NCI-H1105 treated with DMSO at 0.1 percent for 48 hours (cell line): ENCODE data around the gene SMURF2.
"Not testable (repeated sequence)": the region's sequence is repeated elsewhere in the genome, so short reads cannot be mapped to it uniquely, and the experiment has no call there.

Experiments used
- DNase-seq: peaks from one replicate; lab custom pipeline; 2025; lab: John Stamatoyannopoulos, UW

SMURF2 gene

GRCh38 chr17:64630309-64631223, 31.5 kb downstream of the SMURF2 start:
- no peak for DNase-seq

GRCh38 chr17:64628641-64629040, 33.5 kb downstream of the SMURF2 start:
- no peak for DNase-seq

- DNase-seq, result no peak
Measured at GRCh38 chr17:64627797-64628196, 34.3 kb downstream of the SMURF2 start.

GRCh38 chr17:64626827-64627226, 35.3 kb downstream of the SMURF2 start:
- no peak for DNase-seq

GRCh38 chr17:64625541-64625940, 36.6 kb downstream of the SMURF2 start:
- no peak for DNase-seq

- DNase-seq, result no peak
Measured at GRCh38 chr17:64622931-64623654, 39.0 kb downstream of the SMURF2 start.

GRCh38 chr17:64621772-64622171, 40.3 kb downstream of the SMURF2 start:
- no peak for DNase-seq

- DNase-seq, result no peak
Measured at GRCh38 chr17:64618848-64619247, 43.3 kb downstream of the SMURF2 start.

GRCh38 chr17:64617125-64617780, 44.9 kb downstream of the SMURF2 start:
- no peak for DNase-seq

- DNase-seq, result no peak
Measured at GRCh38 chr17:64615028-64615677, 47.0 kb downstream of the SMURF2 start.

- no peak for DNase-seq
Measured at GRCh38 chr17:64614266-64615027, 47.7 kb downstream of the SMURF2 start.

GRCh38 chr17:64611369-64611768, 50.7 kb downstream of the SMURF2 start:
- no peak for DNase-seq

- not testable (repeated sequence) for DNase-seq
Measured at GRCh38 chr17:64610244-64610643, 51.9 kb downstream of the SMURF2 start.

GRCh38 chr17:64608571-64608981, 53.5 kb downstream of the SMURF2 start:
- DNase-seq, result no peak

GRCh38 chr17:64607862-64608565, 54.1 kb downstream of the SMURF2 start:
- no peak for DNase-seq

- DNase-seq, result not testable (repeated sequence)
Measured at GRCh38 chr17:64604532-64604931, 57.6 kb downstream of the SMURF2 start.

GRCh38 chr17:64603987-64604386, 58.1 kb downstream of the SMURF2 start:
- DNase-seq, result no peak

- DNase-seq, result no peak
Measured at GRCh38 chr17:64599827-64600226, 62.3 kb downstream of the SMURF2 start.

GRCh38 chr17:64599187-64599676, 62.9 kb downstream of the SMURF2 start:
- DNase-seq, result no peak

- DNase-seq, result no peak
Measured at GRCh38 chr17:64598672-64599071, 63.4 kb downstream of the SMURF2 start.
